ENCODE data around the gene TTLL5. TPM values are rescaled to one million over a fixed set of nuclear protein-coding genes. Genes with fewer than 3 reads are reported as not detected.
A peak's percentile ranks its signal among the peaks of the same experiment; 100 is the strongest.

The TTLL5 gene
- total and polyA plus RNA-seq, 2 of the 13 experiments (the other 11 are each of a cell fraction or from before 2014, with no cell fraction given) = 11.8 to 18.8 TPM

DNA sequence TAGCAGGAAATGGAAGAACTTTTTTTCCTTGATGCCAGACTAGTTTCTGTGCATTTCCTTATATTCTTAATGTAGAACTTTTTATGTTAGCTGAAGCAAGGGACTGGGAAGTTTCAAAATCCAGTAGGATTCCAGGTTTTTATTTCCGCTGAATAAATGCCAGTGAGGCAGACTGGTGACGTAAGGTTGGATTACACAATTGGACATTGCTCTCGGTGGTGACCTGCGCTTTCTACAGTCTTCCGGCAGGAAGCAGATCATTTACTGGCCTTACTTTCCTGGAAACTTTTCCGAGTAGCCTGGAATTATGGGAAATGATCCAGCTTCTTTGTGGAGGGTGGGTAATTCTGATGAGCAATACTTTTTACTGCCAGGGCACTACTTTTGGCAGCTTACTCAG lies 328.1 kb downstream of the TTLL5 start (continued):
- TF ChIP-seq KDM5A (IDR thresholded peaks at IDR 0.05; ENCODE audit: borderline replicate concordance, low read length) (no peak), ZC3H4 (CRISPR knock-in tag; IDR thresholded peaks at IDR 0.05; ENCODE audit: borderline replicate concordance) (no peak), PCBP2 (optimal IDR thresholded peaks at IDR 0.05; ENCODE audit: low read depth, low read length, poor library complexity, severe bottlenecking) (no peak), YEATS4 (CRISPR knock-in tag; IDR thresholded peaks at IDR 0.05; ENCODE audit: borderline replicate concordance) (no peak), ZNF850 (CRISPR knock-in tag; conservative IDR thresholded peaks at IDR 0.05) (no peak), ZNF547 (CRISPR knock-in tag; IDR thresholded peaks at IDR 0.05) (no peak), THYN1 (CRISPR knock-in tag; IDR thresholded peaks at IDR 0.05; ENCODE audit: borderline replicate concordance, low read depth) (no peak), MAFF (IDR thresholded peaks at IDR 0.05; ENCODE audit: low read depth, low read length) (no peak), ZSCAN29 (CRISPR knock-in tag; conservative IDR thresholded peaks at IDR 0.05) (no peak), NR1H2 (CRISPR knock-in tag; IDR thresholded peaks at IDR 0.05; ENCODE audit: borderline replicate concordance, low read depth) (no peak), CHCHD3 (CRISPR knock-in tag; IDR thresholded peaks at IDR 0.05) (no peak), PHB2 (IDR thresholded peaks at IDR 0.05; ENCODE audit: partially characterized antibody) (no peak)
- TF ChIP-seq, protein P1, sequence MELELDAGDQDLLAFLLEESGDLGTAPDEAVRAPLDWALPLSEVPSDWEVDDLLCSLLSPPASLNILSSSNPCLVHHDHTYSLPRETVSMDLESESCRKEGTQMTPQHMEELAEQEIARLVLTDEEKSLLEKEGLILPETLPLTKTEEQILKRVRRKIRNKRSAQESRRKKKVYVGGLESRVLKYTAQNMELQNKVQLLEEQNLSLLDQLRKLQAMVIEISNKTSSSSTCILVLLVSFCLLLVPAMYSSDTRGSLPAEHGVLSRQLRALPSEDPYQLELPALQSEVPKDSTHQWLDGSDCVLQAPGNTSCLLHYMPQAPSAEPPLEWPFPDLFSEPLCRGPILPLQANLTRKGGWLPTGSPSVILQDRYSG (CRISPR knock-in tag; IDR thresholded peaks at IDR 0.05) = no peak
- TF ChIP-seq, protein P2, sequence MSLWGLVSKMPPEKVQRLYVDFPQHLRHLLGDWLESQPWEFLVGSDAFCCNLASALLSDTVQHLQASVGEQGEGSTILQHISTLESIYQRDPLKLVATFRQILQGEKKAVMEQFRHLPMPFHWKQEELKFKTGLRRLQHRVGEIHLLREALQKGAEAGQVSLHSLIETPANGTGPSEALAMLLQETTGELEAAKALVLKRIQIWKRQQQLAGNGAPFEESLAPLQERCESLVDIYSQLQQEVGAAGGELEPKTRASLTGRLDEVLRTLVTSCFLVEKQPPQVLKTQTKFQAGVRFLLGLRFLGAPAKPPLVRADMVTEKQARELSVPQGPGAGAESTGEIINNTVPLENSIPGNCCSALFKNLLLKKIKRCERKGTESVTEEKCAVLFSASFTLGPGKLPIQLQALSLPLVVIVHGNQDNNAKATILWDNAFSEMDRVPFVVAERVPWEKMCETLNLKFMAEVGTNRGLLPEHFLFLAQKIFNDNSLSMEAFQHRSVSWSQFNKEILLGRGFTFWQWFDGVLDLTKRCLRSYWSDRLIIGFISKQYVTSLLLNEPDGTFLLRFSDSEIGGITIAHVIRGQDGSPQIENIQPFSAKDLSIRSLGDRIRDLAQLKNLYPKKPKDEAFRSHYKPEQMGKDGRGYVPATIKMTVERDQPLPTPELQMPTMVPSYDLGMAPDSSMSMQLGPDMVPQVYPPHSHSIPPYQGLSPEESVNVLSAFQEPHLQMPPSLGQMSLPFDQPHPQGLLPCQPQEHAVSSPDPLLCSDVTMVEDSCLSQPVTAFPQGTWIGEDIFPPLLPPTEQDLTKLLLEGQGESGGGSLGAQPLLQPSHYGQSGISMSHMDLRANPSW (CRISPR knock-in tag; IDR thresholded peaks at IDR 0.05; ENCODE audit: borderline replicate concordance) = no peak
- TF ChIP-seq, protein P3, sequence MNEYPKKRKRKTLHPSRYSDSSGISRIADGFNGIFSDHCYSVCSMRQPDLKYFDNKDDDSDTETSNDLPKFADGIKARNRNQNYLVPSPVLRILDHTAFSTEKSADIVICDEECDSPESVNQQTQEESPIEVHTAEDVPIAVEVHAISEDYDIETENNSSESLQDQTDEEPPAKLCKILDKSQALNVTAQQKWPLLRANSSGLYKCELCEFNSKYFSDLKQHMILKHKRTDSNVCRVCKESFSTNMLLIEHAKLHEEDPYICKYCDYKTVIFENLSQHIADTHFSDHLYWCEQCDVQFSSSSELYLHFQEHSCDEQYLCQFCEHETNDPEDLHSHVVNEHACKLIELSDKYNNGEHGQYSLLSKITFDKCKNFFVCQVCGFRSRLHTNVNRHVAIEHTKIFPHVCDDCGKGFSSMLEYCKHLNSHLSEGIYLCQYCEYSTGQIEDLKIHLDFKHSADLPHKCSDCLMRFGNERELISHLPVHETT (CRISPR knock-in tag; conservative IDR thresholded peaks at IDR 0.05) = no peak
- TF ChIP-seq, protein P4, sequence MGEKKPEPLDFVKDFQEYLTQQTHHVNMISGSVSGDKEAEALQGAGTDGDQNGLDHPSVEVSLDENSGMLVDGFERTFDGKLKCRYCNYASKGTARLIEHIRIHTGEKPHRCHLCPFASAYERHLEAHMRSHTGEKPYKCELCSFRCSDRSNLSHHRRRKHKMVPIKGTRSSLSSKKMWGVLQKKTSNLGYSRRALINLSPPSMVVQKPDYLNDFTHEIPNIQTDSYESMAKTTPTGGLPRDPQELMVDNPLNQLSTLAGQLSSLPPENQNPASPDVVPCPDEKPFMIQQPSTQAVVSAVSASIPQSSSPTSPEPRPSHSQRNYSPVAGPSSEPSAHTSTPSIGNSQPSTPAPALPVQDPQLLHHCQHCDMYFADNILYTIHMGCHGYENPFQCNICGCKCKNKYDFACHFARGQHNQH (CRISPR knock-in tag; IDR thresholded peaks at IDR 0.05) = peak; percentile 74; the same call in 1 of the 2 replicates
- TF ChIP-seq, protein P5, sequence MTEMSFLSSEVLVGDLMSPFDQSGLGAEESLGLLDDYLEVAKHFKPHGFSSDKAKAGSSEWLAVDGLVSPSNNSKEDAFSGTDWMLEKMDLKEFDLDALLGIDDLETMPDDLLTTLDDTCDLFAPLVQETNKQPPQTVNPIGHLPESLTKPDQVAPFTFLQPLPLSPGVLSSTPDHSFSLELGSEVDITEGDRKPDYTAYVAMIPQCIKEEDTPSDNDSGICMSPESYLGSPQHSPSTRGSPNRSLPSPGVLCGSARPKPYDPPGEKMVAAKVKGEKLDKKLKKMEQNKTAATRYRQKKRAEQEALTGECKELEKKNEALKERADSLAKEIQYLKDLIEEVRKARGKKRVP (CRISPR knock-in tag; IDR thresholded peaks at IDR 0.05) = peak in 1 of 2 experiments; percentile 59; a peak in 1 of 4 replicates
- TF ChIP-seq, protein P6, sequence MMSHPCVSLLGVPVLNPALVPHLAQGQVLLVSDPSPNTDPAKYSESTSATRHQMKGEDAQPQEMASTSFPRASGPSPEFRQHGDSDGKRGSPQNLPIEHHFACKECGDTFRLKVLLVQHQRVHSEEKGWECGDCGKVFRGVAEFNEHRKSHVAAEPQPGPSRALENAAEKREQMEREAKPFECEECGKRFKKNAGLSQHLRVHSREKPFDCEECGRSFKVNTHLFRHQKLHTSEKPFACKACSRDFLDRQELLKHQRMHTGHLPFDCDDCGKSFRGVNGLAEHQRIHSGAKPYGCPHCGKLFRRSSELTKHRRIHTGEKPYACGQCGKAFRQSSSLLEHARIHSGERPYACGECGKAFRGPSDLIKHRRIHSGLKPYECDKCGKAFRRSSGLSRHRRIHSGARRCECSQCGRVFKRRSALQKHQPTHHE (CRISPR knock-in tag; IDR thresholded peaks at IDR 0.05; ENCODE audit: borderline replicate concordance) = no peak
- TF ChIP-seq, protein P7, sequence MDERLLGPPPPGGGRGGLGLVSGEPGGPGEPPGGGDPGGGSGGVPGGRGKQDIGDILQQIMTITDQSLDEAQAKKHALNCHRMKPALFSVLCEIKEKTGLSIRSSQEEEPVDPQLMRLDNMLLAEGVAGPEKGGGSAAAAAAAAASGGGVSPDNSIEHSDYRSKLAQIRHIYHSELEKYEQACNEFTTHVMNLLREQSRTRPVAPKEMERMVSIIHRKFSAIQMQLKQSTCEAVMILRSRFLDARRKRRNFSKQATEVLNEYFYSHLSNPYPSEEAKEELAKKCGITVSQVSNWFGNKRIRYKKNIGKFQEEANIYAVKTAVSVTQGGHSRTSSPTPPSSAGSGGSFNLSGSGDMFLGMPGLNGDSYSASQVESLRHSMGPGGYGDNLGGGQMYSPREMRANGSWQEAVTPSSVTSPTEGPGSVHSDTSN (CRISPR knock-in tag; IDR thresholded peaks at IDR 0.05) = no peak
